Measurements from ENCODE around the gene CBX8. TPM values are rescaled to one million over a fixed set of nuclear protein-coding genes. Genes with fewer than 3 reads are reported as not detected.

Gene CBX8
- total RNA-seq, 1 experiment from 2014 or later, result 36.6 TPM

- Histone ChIP-seq H3K9me3 (no peaks in the 10 kb centered on the region), H3K27me3 (replicated peaks; ENCODE audit: control insufficient read depth, insufficient read depth, low read length) (no peaks in the 10 kb centered on the region), H3K4me3 (ENCODE audit: low read depth, low read length) (no peak overlapping the region), H3K4me1 (no peaks in the 10 kb centered on the region), H3K36me3 (ENCODE audit: control insufficient read depth, insufficient read depth, low read length) (no peaks in the 10 kb centered on the region)
- CTCF ChIA-PET, result interaction anchor here (0.8 kb wide), 1 partner anchor 12 kb away, joined by 3 read pairs; no protein-coding TSS in a partner anchor
- POLR2A ChIA-PET, result no interaction called here
- BruUV-seq (replicated peaks), result no TSS peak
- no peak for TF ChIP-seq CTCF (IDR thresholded peaks at IDR 0.05; ENCODE audit: insufficient read depth in 1 of 2, low read depth in 1 of 2, low read length in 1 of 2, severe bottlenecking in 1 of 2, unreplicated experiment in 1 of 2)
- no peak for DNase-seq
- no peaks in the 10 kb centered on the region for H3K9me3 Mint-ChIP-seq (ENCODE audit: unreplicated experiment)
- intact Hi-C loops (cut with micrococcal nuclease; ENCODE audit: unreplicated experiment), result no loop called here
- no peaks in the 10 kb centered on the region for H3K4me1 Mint-ChIP-seq (ENCODE audit: low read depth, unreplicated experiment)
- H3K27me3 Mint-ChIP-seq (ENCODE audit: insufficient read depth, unreplicated experiment), result no peaks in the 10 kb centered on the region
- no peaks in the 10 kb centered on the region for H3K36me3 Mint-ChIP-seq (ENCODE audit: insufficient read depth, unreplicated experiment)
- H3K4me3 Mint-ChIP-seq (ENCODE audit: unreplicated experiment), result no peak overlapping the region
- no peak overlapping the region for H3K27ac Mint-ChIP-seq (ENCODE audit: unreplicated experiment)
These were observed 42.5 kb downstream of the CBX8 start for GRCh38 chr17:79754370-79754769.

GRCh38 chr17:79752175-79752574, 44.7 kb downstream of the CBX8 start:
- Mint-ChIP-seq H3K36me3 (ENCODE audit: insufficient read depth, unreplicated experiment) (no peaks in the 10 kb centered on the region), H3K4me1 (ENCODE audit: low read depth, unreplicated experiment) (no peaks in the 10 kb centered on the region), H3K27ac (ENCODE audit: unreplicated experiment) (no peak overlapping the region), H3K9me3 (ENCODE audit: unreplicated experiment) (no peaks in the 10 kb centered on the region), H3K4me3 (ENCODE audit: unreplicated experiment) (no peak overlapping the region), H3K27me3 (ENCODE audit: insufficient read depth, unreplicated experiment) (no peaks in the 10 kb centered on the region)
- H3K4me1 ChIP-seq, result no peaks in the 10 kb centered on the region; the same call in 1 of the 2 replicates
- intact Hi-C loops (cut with micrococcal nuclease; ENCODE audit: unreplicated experiment), result no loop called here
- no peak overlapping the region for H3K4me3 ChIP-seq (ENCODE audit: low read depth, low read length)
- no peaks in the 10 kb centered on the region for H3K27me3 ChIP-seq (replicated peaks; ENCODE audit: control insufficient read depth, insufficient read depth, low read length)
- BruUV-seq (replicated peaks), result no TSS peak
- no peak for TF ChIP-seq CTCF (IDR thresholded peaks at IDR 0.05; ENCODE audit: insufficient read depth in 1 of 2, low read depth in 1 of 2, low read length in 1 of 2, severe bottlenecking in 1 of 2, unreplicated experiment in 1 of 2)
- ChIA-PET POLR2A (interaction anchor here (0.6 to 0.9 kb wide), 2 partner anchors 45 to 396 kb away, joined by 4 to 8 read pairs; partner anchors contain the start of gene CBX8), CTCF (no interaction called here)
- no peak for DNase-seq
- H3K36me3 ChIP-seq (ENCODE audit: control insufficient read depth, insufficient read depth, low read length), result no peaks in the 10 kb centered on the region
- H3K9me3 ChIP-seq, result no peaks in the 10 kb centered on the region

- TF ChIP-seq CTCF (IDR thresholded peaks at IDR 0.05; ENCODE audit: insufficient read depth in 1 of 2, low read depth in 1 of 2, low read length in 1 of 2, severe bottlenecking in 1 of 2, unreplicated experiment in 1 of 2), result no peak
- no peaks in the 10 kb centered on the region for H3K27me3 ChIP-seq (replicated peaks; ENCODE audit: control insufficient read depth, insufficient read depth, low read length)
- H3K9me3 ChIP-seq, result no peaks in the 10 kb centered on the region
- ChIA-PET POLR2A (interaction anchor here (0.9 kb wide), 1 partner anchor 46 kb away, joined by 4 read pairs; the partner anchor contains the start of gene CBX8), CTCF (no interaction called here)
- no TSS peak for BruUV-seq (replicated peaks)
- H3K4me3 ChIP-seq (ENCODE audit: low read depth, low read length), result no peak overlapping the region
- H3K4me1 ChIP-seq, result peaks cover 10% of the 10 kb centered on the region
- no peaks in the 10 kb centered on the region for H3K27me3 Mint-ChIP-seq (ENCODE audit: insufficient read depth, unreplicated experiment)
- no peak overlapping the region for H3K27ac Mint-ChIP-seq (ENCODE audit: unreplicated experiment)
- no peak for DNase-seq
- H3K9me3 Mint-ChIP-seq (ENCODE audit: unreplicated experiment), result no peaks in the 10 kb centered on the region
- intact Hi-C loops (cut with micrococcal nuclease; ENCODE audit: unreplicated experiment), result no loop called here
- no peaks in the 10 kb centered on the region for H3K4me1 Mint-ChIP-seq (ENCODE audit: low read depth, unreplicated experiment)
- no peak overlapping the region for H3K4me3 Mint-ChIP-seq (ENCODE audit: unreplicated experiment)
- no peaks in the 10 kb centered on the region for H3K36me3 ChIP-seq (ENCODE audit: control insufficient read depth, insufficient read depth, low read length)
- H3K36me3 Mint-ChIP-seq (ENCODE audit: insufficient read depth, unreplicated experiment), result no peaks in the 10 kb centered on the region
These were observed 46.0 kb downstream of the CBX8 start for GRCh38 chr17:79750650-79751545.

All from Caco-2 (cell line).